DND-41 (cell line): ENCODE results near the gene OPN1SW.

ENCODE experiments used
- EZH2 ChIP-seq: IDR thresholded peaks from 3 replicates; pipeline ENCODE4 v1.6.1; 2012; ENCODE audit warnings: borderline replicate concordance, low read depth, mild to moderate bottlenecking, moderate library complexity, low read length, inconsistent platforms; ENCODE audit not compliant: severe bottlenecking
- TF ChIP-seq, protein P1 (sequence below): IDR thresholded peaks from 2 replicates; pipeline ENCODE4 v1.5.1; 2012; ENCODE audit warnings: borderline replicate concordance, low read length, moderate library complexity, mild to moderate bottlenecking; ENCODE audit not compliant: poor library complexity, severe bottlenecking; ENCODE audit errors: extremely low read depth

DNA sequence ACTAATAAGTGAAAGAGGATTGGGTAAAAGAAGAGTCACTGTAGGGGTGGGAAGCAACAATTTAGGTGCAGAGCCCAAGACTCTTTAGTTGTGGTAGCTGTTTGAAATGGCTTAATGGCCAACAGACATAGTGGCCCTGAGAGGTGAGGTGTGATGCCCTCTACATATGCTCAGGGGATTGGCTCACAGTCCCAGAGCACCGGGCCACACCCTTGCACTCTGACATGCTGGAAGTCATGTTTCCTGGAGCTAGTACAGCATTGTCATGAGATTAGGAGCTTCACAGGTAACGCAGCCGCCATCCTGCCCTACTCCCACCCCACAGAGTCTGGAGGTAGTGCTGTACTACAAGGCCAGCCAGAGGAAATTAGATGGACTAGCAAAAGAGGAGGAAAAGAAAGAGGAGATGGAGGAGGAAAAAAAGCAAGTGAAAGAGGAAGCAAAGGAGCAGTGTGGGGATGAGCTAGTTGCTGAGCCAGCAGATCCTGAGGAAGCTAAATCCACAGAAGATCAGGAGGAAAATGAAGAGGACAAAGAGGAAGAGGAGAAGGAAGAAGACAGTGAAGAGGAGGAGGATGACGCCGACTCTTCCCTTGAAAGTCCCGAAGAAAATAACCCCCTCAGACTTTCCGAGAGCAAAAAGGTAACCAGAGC is 39.8 kb upstream of the OPN1SW start:
- TF ChIP-seq, protein P1, sequence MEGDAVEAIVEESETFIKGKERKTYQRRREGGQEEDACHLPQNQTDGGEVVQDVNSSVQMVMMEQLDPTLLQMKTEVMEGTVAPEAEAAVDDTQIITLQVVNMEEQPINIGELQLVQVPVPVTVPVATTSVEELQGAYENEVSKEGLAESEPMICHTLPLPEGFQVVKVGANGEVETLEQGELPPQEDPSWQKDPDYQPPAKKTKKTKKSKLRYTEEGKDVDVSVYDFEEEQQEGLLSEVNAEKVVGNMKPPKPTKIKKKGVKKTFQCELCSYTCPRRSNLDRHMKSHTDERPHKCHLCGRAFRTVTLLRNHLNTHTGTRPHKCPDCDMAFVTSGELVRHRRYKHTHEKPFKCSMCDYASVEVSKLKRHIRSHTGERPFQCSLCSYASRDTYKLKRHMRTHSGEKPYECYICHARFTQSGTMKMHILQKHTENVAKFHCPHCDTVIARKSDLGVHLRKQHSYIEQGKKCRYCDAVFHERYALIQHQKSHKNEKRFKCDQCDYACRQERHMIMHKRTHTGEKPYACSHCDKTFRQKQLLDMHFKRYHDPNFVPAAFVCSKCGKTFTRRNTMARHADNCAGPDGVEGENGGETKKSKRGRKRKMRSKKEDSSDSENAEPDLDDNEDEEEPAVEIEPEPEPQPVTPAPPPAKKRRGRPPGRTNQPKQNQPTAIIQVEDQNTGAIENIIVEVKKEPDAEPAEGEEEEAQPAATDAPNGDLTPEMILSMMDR = no peak
- TF ChIP-seq EZH2 = no peak
